Karpas-422 (cell line): ENCODE measurements around the gene PAFAH1B2. TPM values are rescaled to one million over a fixed set of nuclear protein-coding genes. Genes with fewer than 3 reads are reported as not detected.

Experiments used
- DNase-seq: peaks from one replicate; pipeline ENCODE4 v3.0.0-alpha.2; 2015
- H2AFZ ChIP-seq: fragments of 200-600 bp; sonication (generic); 2 replicates; pipeline ENCODE4 v1.6.1; 2014; ENCODE audit warnings: antibody characterized with exemption, low read length, mixed read lengths
- H3K27ac ChIP-seq: fragments of 200-600 bp; sonication (generic); 2 replicates; pipeline ENCODE4 v1.5.1; 2014; ENCODE audit warnings: mild to moderate bottlenecking, low read length, moderate library complexity
- H3K27me3 ChIP-seq: fragments of 200-600 bp; sonication (generic); 2 replicates; pipeline ENCODE4 v1.6.1; 2014; ENCODE audit warnings: low read length, mixed read lengths
- H3K36me3 ChIP-seq: fragments of 200-600 bp; sonication (generic); 2 replicates; pipeline ENCODE4 v1.6.1; 2014; ENCODE audit warnings: low read length, mixed read lengths; ENCODE audit not compliant: insufficient read depth
- H3K4me1 ChIP-seq: fragments of 200-600 bp; sonication (generic); 2 replicates; pipeline ENCODE4 v1.6.1; 2014; ENCODE audit warnings: mild to moderate bottlenecking, low read length, mixed read lengths
- H3K4me2 ChIP-seq: fragments of 200-600 bp; sonication (generic); 2 replicates; pipeline ENCODE4 v1.6.1; 2014; ENCODE audit warnings: low read length, low read depth, mild to moderate bottlenecking; ENCODE audit not compliant: poor library complexity, severe bottlenecking
- H3K4me3 ChIP-seq: fragments of 200-600 bp; sonication (generic); 2 replicates; pipeline ENCODE4 v1.5.1; 2014; ENCODE audit warnings: mild to moderate bottlenecking, antibody characterized with exemption, low read length, mixed read lengths
- H3K79me2 ChIP-seq: fragments of 200-600 bp; sonication (generic); 2 replicates; pipeline ENCODE4 v1.6.1; 2014; ENCODE audit warnings: mild to moderate bottlenecking, low read length, mixed read lengths
- H3K9ac ChIP-seq: fragments of 200-600 bp; sonication (generic); 2 replicates; pipeline ENCODE4 v1.6.0; 2014; ENCODE audit warnings: low read length
- H3K9me2 ChIP-seq: fragments of 200-600 bp; sonication (generic), shearing (Covaris generic); replicated peaks from 2 replicates; pipeline ENCODE4 v1.6.0; 2014; ENCODE audit warnings: mild to moderate bottlenecking, low read length, moderate library complexity; ENCODE audit not compliant: insufficient read depth
- H3K9me3 ChIP-seq: fragments of 300-700, 200-600 bp; sonication (generic); 2 replicates; pipeline ENCODE4 v1.6.1; 2014; ENCODE audit warnings: low read length, mixed read lengths
- H4K20me1 ChIP-seq: fragments of 200-600 bp; sonication (generic); 2 replicates; pipeline ENCODE4 v1.6.1; 2014; ENCODE audit warnings: mild to moderate bottlenecking, antibody characterized with exemption, low read length, low read depth; ENCODE audit not compliant: insufficient read depth
- total RNA-seq: library from RNA; depleted of rRNA; stranded (reverse); fragments of >200 nt; shearing (Covaris generic); gene quantifications from 2 replicates; pipeline ENCODE4 v1.2.3, GENCODE V29; 2014; ENCODE audit warnings: low replicate concordance

The PAFAH1B2 gene
- total RNA-seq, 1 experiment from 2014 or later = 20.6 TPM

- Histone ChIP-seq H2AFZ (no peak overlapping the region), H3K9me2 (no peaks in the 10 kb centered on the region), H3K27me3 (no peaks in the 10 kb centered on the region), H3K4me3 (no peak overlapping the region), H4K20me1 (no peaks in the 10 kb centered on the region), H3K27ac (no peak overlapping the region), H3K79me2 (no peaks in the 10 kb centered on the region), H3K36me3 (0 out of 2 replicates have a peak, but pooled peaks cover 3% of the 10 kb centered on the region), H3K9ac (no peak overlapping the region), H3K4me1 (no peaks in the 10 kb centered on the region), H3K4me2 (no peak overlapping the region), H3K9me3 (no peaks in the 10 kb centered on the region)
- no peak for DNase-seq
Measured at GRCh38 chr11:117171404-117172061, 27.4 kb downstream of the PAFAH1B2 start.

DNA sequence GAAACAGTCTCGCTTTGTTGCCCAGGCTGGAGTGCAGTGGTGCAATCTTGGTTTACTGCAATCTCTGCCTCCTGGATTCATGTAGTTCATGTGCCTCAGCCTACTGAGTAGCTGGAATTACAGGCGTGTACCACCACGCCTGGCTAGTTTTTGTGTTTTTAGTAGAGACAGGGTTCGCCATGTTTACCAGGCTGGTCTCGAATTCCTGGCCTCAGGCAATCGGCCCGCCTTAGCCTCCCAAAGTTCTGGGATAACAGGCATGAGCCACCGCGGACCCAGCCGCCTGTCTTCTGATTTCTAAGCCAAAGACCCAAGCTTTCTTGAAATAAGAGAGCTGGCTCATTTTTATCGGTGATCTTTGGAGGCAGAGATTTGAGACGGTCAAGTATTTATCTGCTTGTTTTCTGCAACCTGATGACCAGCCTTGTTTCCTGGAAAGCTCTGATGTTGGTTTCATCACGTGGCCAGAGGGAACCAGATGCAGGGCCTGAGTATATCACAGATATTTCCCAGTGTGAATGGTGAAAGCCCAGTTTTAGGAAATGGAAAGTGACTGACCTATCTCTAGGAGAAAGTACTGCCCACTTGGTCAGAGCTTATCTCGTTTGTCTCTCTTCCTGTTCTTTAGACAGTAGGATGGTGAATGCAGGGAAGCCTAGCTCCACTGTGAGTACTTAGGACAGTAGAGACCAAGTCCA, 28.8 kb downstream of the PAFAH1B2 start:
- Histone ChIP-seq H3K27ac (no peak overlapping the region), H3K4me2 (no peak overlapping the region), H3K4me3 (no peak overlapping the region), H3K27me3 (no peaks in the 10 kb centered on the region), H3K9me2 (no peaks in the 10 kb centered on the region), H3K36me3 (0 out of 2 replicates have a peak, but pooled peaks cover 3% of the 10 kb centered on the region), H3K4me1 (peaks cover 1% of the 10 kb centered on the region), H3K9ac (no peak overlapping the region), H2AFZ (no peak overlapping the region), H3K9me3 (no peaks in the 10 kb centered on the region), H4K20me1 (no peaks in the 10 kb centered on the region), H3K79me2 (no peaks in the 10 kb centered on the region)
- DNase-seq = no peak

GRCh38 chr11:117175104-117175503, 31.0 kb downstream of the PAFAH1B2 start:
- no peak overlapping the region for H3K4me2 ChIP-seq
- no peak for DNase-seq

DNA sequence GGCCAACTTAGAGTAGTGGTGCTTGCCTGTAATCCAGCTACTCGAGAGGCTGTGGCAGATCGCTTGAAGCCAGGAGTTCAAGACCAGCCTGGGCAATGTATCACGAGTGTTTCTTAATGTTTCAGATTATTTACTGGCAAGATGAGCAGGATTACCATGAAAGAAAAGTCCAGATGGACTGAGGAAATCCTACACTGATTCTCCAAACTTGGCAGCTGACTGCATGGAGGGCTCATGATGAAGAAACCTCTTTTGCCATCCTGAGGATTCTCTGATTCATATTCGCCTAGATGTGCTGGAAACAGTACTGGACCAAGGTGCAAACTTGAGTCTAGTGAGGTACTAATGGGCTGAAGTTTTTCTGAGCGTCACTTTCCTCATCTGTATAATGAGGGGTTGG, 31.7 kb downstream of the PAFAH1B2 start:
- Histone ChIP-seq H3K27ac (no peak overlapping the region), H3K4me2 (no peak overlapping the region), H3K9me3 (no peaks in the 10 kb centered on the region), H3K79me2 (0 out of 2 replicates have a peak, but pooled peaks cover 3% of the 10 kb centered on the region), H2AFZ (no peak overlapping the region), H3K4me3 (no peak overlapping the region), H4K20me1 (no peaks in the 10 kb centered on the region), H3K9me2 (no peaks in the 10 kb centered on the region), H3K9ac (no peak overlapping the region), H3K36me3 (no peaks in the 10 kb centered on the region), H3K27me3 (no peaks in the 10 kb centered on the region), H3K4me1 (peaks cover 19% of the 10 kb centered on the region)
- no peak for DNase-seq

More at GRCh38 chr11:117175104-117175503, 31.0 kb downstream of the PAFAH1B2 start:
- Histone ChIP-seq H4K20me1 (no peaks in the 10 kb centered on the region), H3K36me3 (0 out of 2 replicates have a peak, but pooled peaks cover 3% of the 10 kb centered on the region), H3K9me3 (no peaks in the 10 kb centered on the region), H3K4me3 (no peak overlapping the region), H2AFZ (no peak overlapping the region), H3K9ac (no peak overlapping the region), H3K4me1 (peaks cover 16% of the 10 kb centered on the region), H3K9me2 (no peaks in the 10 kb centered on the region), H3K27me3 (no peaks in the 10 kb centered on the region), H3K27ac (no peak overlapping the region), H3K79me2 (0 out of 2 replicates have a peak, but pooled peaks cover 3% of the 10 kb centered on the region)

DNA sequence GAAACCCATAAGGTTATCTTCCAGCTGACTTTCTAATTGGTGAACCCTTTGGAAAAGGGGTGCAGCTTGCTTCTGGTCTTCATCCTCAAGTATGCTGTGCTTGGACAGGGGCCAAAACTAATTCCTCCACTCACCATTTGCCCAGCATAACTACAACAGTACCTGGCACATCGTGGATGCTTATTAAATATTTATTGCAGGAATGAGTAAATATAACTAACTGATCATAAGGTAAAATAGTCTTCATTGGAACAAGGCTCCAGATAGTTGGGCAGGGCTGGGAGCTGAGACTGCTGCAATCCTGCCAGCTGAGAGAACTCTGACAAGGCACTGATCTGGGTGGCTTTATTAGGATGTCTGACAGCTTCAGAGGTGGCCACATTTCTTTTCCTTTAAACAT, 32.1 kb downstream of the PAFAH1B2 start:
- Histone ChIP-seq H3K36me3 (no peaks in the 10 kb centered on the region), H3K27me3 (no peaks in the 10 kb centered on the region)

GRCh38 chr11:117177534-117178209, 33.6 kb downstream of the PAFAH1B2 start:
- H3K27ac ChIP-seq = peak overlapping the region; percentile 31
- peaks cover 23% of the 10 kb centered on the region for H3K4me1 ChIP-seq
- H3K9ac ChIP-seq = peak overlapping the region; percentile 55
- H3K4me2 ChIP-seq = peak overlapping the region; percentile 57
- 0 out of 2 replicates have a peak, but pooled peaks cover 3% of the 10 kb centered on the region for H3K79me2 ChIP-seq
- no peaks in the 10 kb centered on the region for H3K9me3 ChIP-seq
- H4K20me1 ChIP-seq = no peaks in the 10 kb centered on the region
- H3K27me3 ChIP-seq = no peaks in the 10 kb centered on the region
- H3K9me2 ChIP-seq = no peaks in the 10 kb centered on the region
- H3K4me3 ChIP-seq = peak overlapping the region; percentile 78; the same call in 1 of the 2 replicates
- no peak overlapping the region for H2AFZ ChIP-seq
- no peak for DNase-seq
- no peaks in the 10 kb centered on the region for H3K36me3 ChIP-seq

More for the DNA sequence above, 32.1 kb downstream of the PAFAH1B2 start:
- Histone ChIP-seq H3K4me1 (peaks cover 23% of the 10 kb centered on the region), H3K9me3 (no peaks in the 10 kb centered on the region), H3K79me2 (0 out of 2 replicates have a peak, but pooled peaks cover 3% of the 10 kb centered on the region), H2AFZ (no peak overlapping the region), H3K9me2 (no peaks in the 10 kb centered on the region), H3K4me3 (no peak overlapping the region), H3K9ac (no peak overlapping the region), H3K4me2 (no peak overlapping the region), H3K27ac (no peak overlapping the region), H4K20me1 (no peaks in the 10 kb centered on the region)
- no peak for DNase-seq

DNA sequence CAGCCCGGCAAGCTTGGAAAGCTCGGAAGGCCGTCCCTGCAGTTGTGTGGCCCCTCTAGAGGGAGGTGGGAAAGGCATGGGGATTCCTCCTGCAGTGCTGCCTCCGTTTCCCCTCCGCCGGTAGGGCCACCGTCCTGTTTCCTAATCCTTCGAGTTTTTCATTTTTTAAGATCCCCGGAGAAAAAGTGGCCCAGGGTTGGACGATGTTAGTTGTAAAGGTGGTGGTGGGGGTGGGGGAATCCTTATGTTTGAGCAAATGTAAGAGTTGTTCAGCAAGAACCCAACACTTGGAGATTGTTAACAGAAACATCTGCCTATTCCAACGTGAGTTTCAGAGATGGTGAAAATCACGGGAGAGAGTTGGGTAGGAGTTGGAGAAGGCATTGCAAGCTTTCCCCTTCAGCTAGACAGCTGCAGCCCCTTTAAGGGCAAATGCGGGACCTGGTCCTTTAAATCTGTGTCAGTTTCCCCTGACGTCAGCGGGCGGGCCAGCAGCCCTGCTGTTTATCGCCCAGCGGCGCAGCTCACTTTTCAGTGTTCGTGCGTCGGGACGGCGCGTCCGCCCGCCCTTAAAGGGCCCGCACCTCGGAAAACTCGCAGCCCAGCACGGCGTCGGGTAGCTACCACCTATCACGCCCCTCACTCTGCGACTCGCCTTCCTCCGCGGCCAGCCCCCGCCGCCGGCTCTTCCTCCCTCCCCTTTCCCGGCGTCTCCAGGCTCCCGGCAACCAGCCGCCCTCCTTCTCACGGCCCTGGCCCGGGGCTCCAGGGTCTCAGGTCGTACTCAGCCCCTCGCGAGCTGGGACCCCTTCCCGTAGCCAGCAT, 34.3 kb downstream of the PAFAH1B2 start, which contains the start of gene SIDT2:
Gene SIDT2, plus strand, starts transcription at position 534 of the 825 bp plus-strand sequence. CDS start 521 bp downstream, outside the sequence.
- Histone ChIP-seq H2AFZ (no peak within 1 kb of the TSS), H3K27me3 (no peaks in the 10 kb centered on the region), H3K4me1 (peaks cover 23% of the 10 kb centered on the region)

More for the DNA sequence above, 34.3 kb downstream of the PAFAH1B2 start, which contains the start of gene SIDT2:
- DNase-seq = peak; percentile 92
- H3K9me2 ChIP-seq = no peaks in the 10 kb centered on the region
- no peaks in the 10 kb centered on the region for H4K20me1 ChIP-seq
- H3K27ac ChIP-seq = peak within 1 kb of the TSS; percentile 52
- peak within 1 kb of the TSS; percentile 77 for H3K9ac ChIP-seq
- 0 out of 2 replicates have a peak, but pooled peaks cover 3% of the 10 kb centered on the region for H3K79me2 ChIP-seq
- H3K9me3 ChIP-seq = no peaks in the 10 kb centered on the region
- peak within 1 kb of the TSS; percentile 78 for H3K4me3 ChIP-seq
- H3K4me2 ChIP-seq = peak within 1 kb of the TSS; percentile 84
- H3K36me3 ChIP-seq = no peaks in the 10 kb centered on the region
